WTC11 (cell line): Measurements from ENCODE around the gene C2orf72. TPM values are rescaled to one million over a fixed set of nuclear protein-coding genes. Genes with fewer than 3 reads are reported as not detected.
A peak's percentile ranks its signal among the peaks of the same experiment; 100 is the strongest.

ENCODE experiments used
- ATAC-seq: fragments of 200-7000 bp; cut with Tn5 transposase; 2 replicates; pipeline ENCODE4 v1.10.0; 2021; ENCODE audit warnings: mild to moderate bottlenecking, moderate library complexity
- CTCF ChIA-PET: fragments of 300-600 bp; sonication (Branson Sonifier 250); formaldehyde crosslinking; loops from one replicate; lab custom pipeline; 2021; ENCODE audit warnings: antibody characterized with exemption; lab: Charles Lee
- POLR2A ChIA-PET: fragments of 350-600 bp; sonication (Branson Sonifier 250); formaldehyde crosslinking; loops from one replicate; lab custom pipeline; 2021; ENCODE audit warnings: antibody characterized with exemption; lab: Charles Lee
- DNase-seq: peaks from one replicate; pipeline ENCODE4 v3.0.0; 2021; ENCODE audit warnings: low spot score
- H3K27ac Mint-ChIP-seq: 2 replicates; pipeline ENCODE4 v1.8.0; 2021; ENCODE audit warnings: mixed read lengths
- H3K27me3 Mint-ChIP-seq: 2 replicates; pipeline ENCODE4 v1.8.0; 2021; ENCODE audit warnings: low read depth, mild to moderate bottlenecking, moderate library complexity, mixed read lengths
- H3K36me3 Mint-ChIP-seq: 2 replicates; pipeline ENCODE4 v1.8.0; 2021; ENCODE audit warnings: mixed read lengths
- H3K4me1 Mint-ChIP-seq: 2 replicates; pipeline ENCODE4 v1.8.0; 2022; ENCODE audit warnings: mixed read lengths
- H3K4me3 Mint-ChIP-seq: 2 replicates; pipeline ENCODE4 v1.8.0; 2021; ENCODE audit warnings: mild to moderate bottlenecking, moderate library complexity, mixed read lengths
- H3K9me3 Mint-ChIP-seq: 2 replicates; pipeline ENCODE4 v1.8.0; 2021; ENCODE audit warnings: mixed read lengths
- ATF1 ChIP-seq: sonication (generic); formaldehyde crosslinking; IDR thresholded peaks from 2 replicates; pipeline ENCODE4 v1.8.1; 2023; ENCODE audit warnings: mild to moderate bottlenecking, moderate library complexity, missing genetic modification reagents
- ETV6 ChIP-seq: sonication (generic); formaldehyde crosslinking; IDR thresholded peaks from 2 replicates; pipeline ENCODE4 v1.8.1; 2022; ENCODE audit warnings: mild to moderate bottlenecking, missing genetic modification reagents
- FOXJ3 ChIP-seq: sonication (generic); formaldehyde crosslinking; IDR thresholded peaks from 2 replicates; pipeline ENCODE4 v1.9.0; 2021; ENCODE audit warnings: missing genetic modification reagents, mild to moderate bottlenecking, borderline replicate concordance
- MXD4 ChIP-seq: fragments of 250-450 bp; sonication (Bioruptor Pico); IDR thresholded peaks from 2 replicates; pipeline ENCODE4 v1.8.0; 2021; ENCODE audit warnings: mild to moderate bottlenecking, moderate library complexity, borderline replicate concordance
- MYBL2 ChIP-seq: sonication (generic); formaldehyde crosslinking; IDR thresholded peaks from 2 replicates; pipeline ENCODE4 v1.8.1; 2023; ENCODE audit warnings: mild to moderate bottlenecking, moderate library complexity, missing genetic modification reagents
- NR2C2 ChIP-seq: sonication (generic); formaldehyde crosslinking; IDR thresholded peaks from 2 replicates; pipeline ENCODE4 v1.8.0; 2022; ENCODE audit warnings: mild to moderate bottlenecking, missing genetic modification reagents
- PRRX2 ChIP-seq: fragments of 250-450 bp; sonication (Bioruptor Pico); IDR thresholded peaks from 2 replicates; pipeline ENCODE4 v1.8.0; 2021; ENCODE audit warnings: mild to moderate bottlenecking
- RELA ChIP-seq: sonication (generic); formaldehyde crosslinking; IDR thresholded peaks from 2 replicates; pipeline ENCODE4 v1.8.1; 2022; ENCODE audit warnings: missing genetic modification reagents, mild to moderate bottlenecking, borderline replicate concordance
- SOX15 ChIP-seq: fragments of 250-450 bp; sonication (Bioruptor Pico); IDR thresholded peaks from 2 replicates; pipeline ENCODE4 v1.9.0; 2021; ENCODE audit warnings: mild to moderate bottlenecking
- SP1 ChIP-seq: sonication (generic); formaldehyde crosslinking; conservative IDR thresholded peaks from 2 replicates; pipeline ENCODE4 v1.8.1; 2022; ENCODE audit warnings: missing genetic modification reagents
- TP53 ChIP-seq: sonication (generic); formaldehyde crosslinking; IDR thresholded peaks from 2 replicates; pipeline ENCODE4 v1.8.1; 2023; ENCODE audit warnings: mild to moderate bottlenecking, missing genetic modification reagents
- ZNF263 ChIP-seq: sonication (generic); formaldehyde crosslinking; IDR thresholded peaks from 2 replicates; pipeline ENCODE4 v1.8.1; 2022; ENCODE audit warnings: low read depth, mild to moderate bottlenecking, moderate library complexity, missing genetic modification reagents
- ZNF423 ChIP-seq: fragments of 250-450 bp; sonication (Bioruptor Pico); IDR thresholded peaks from 2 replicates; pipeline ENCODE4 v2.1.2; 2022; ENCODE audit warnings: mild to moderate bottlenecking, moderate library complexity
- total RNA-seq: library from RNA; stranded (reverse); gene quantifications from 3 replicates; pipeline ENCODE4 v1.2.3, GENCODE V29; 2021
- TF ChIP-seq, protein P1 (sequence below): fragments of 250-450 bp; sonication (Bioruptor Pico); IDR thresholded peaks from 2 replicates; pipeline ENCODE4 v2.1.2; 2022; ENCODE audit warnings: mild to moderate bottlenecking, moderate library complexity
- TF ChIP-seq, protein P2 (sequence below): sonication (generic); formaldehyde crosslinking; IDR thresholded peaks from 2 replicates; pipeline ENCODE4 v1.8.1; 2022; ENCODE audit warnings: low read depth, mild to moderate bottlenecking, moderate library complexity, missing genetic modification reagents, borderline replicate concordance
- TF ChIP-seq, protein P3 (sequence below): sonication (generic); formaldehyde crosslinking; IDR thresholded peaks from 2 replicates; pipeline ENCODE4 v1.8.1; 2023; ENCODE audit warnings: mild to moderate bottlenecking, missing genetic modification reagents, moderate library complexity
- TF ChIP-seq, protein P4 (sequence below): sonication (generic); formaldehyde crosslinking; IDR thresholded peaks from 2 replicates; pipeline ENCODE4 v1.8.1; 2023; ENCODE audit warnings: mild to moderate bottlenecking, missing genetic modification reagents, moderate library complexity
- TF ChIP-seq, protein P5 (sequence below): sonication (generic); formaldehyde crosslinking; IDR thresholded peaks from 2 replicates; pipeline ENCODE4 v1.8.0; 2022; ENCODE audit warnings: mild to moderate bottlenecking, missing genetic modification reagents
- TF ChIP-seq, protein P6 (sequence below): fragments of 250-450 bp; sonication (Bioruptor Pico); IDR thresholded peaks from 2 replicates; pipeline ENCODE4 v1.9.0; 2021; ENCODE audit warnings: mild to moderate bottlenecking
- TF ChIP-seq, protein P7 (sequence below): sonication (generic); formaldehyde crosslinking; IDR thresholded peaks from 2 replicates; pipeline ENCODE4 v1.8.0; 2023; ENCODE audit warnings: missing genetic modification reagents

Gene C2orf72
- total RNA-seq, 1 experiment from 2014 or later = 1.7 TPM

DNA sequence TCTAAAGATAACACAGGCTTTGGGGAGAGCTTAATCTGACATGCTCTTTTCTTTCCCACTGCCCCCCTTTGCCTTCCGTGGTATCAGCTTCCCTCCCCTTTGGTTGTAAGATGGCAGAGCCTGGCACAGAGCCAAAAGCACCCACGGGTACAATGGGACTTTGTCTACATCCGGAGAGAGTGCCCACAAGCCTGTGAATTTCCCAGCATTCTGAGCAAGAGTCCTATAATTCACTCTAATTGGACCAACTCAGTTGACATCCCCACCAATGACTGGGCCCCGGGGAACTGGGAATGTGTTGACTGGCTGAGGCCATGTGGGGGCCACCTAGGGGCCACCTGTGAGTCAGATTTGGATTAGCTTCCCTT is 20.1 kb upstream of the C2orf72 start:
- POLR2A ChIA-PET = no interaction called here
- TF ChIP-seq ATF1 (no peak), MYBL2 (CRISPR knock-in tag) (no peak), ZNF423 (CRISPR knock-in tag) (no peak), MXD4 (CRISPR knock-in tag) (no peak), TP53 (no peak), FOXJ3 (CRISPR knock-in tag) (no peak), SP1 (no peak), SOX15 (CRISPR knock-in tag) (no peak), NR2C2 (CRISPR knock-in tag) (no peak), PRRX2 (no peak), ETV6 (CRISPR knock-in tag) (no peak), ZNF263 (CRISPR knock-in tag) (no peak), RELA (CRISPR knock-in tag) (no peak)
- TF ChIP-seq, protein P1, sequence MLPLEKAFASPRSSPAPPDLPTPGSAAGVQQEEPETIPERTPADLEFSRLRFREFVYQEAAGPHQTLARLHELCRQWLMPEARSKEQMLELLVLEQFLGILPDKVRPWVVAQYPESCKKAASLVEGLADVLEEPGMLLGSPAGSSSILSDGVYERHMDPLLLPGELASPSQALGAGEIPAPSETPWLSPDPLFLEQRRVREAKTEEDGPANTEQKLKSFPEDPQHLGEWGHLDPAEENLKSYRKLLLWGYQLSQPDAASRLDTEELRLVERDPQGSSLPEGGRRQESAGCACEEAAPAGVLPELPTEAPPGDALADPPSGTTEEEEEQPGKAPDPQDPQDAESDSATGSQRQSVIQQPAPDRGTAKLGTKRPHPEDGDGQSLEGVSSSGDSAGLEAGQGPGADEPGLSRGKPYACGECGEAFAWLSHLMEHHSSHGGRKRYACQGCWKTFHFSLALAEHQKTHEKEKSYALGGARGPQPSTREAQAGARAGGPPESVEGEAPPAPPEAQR (CRISPR knock-in tag) = no peak
- TF ChIP-seq, protein P2, sequence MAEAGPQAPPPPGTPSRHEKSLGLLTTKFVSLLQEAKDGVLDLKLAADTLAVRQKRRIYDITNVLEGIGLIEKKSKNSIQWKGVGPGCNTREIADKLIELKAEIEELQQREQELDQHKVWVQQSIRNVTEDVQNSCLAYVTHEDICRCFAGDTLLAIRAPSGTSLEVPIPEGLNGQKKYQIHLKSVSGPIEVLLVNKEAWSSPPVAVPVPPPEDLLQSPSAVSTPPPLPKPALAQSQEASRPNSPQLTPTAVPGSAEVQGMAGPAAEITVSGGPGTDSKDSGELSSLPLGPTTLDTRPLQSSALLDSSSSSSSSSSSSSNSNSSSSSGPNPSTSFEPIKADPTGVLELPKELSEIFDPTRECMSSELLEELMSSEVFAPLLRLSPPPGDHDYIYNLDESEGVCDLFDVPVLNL (CRISPR knock-in tag) = no peak
- TF ChIP-seq, protein P3, sequence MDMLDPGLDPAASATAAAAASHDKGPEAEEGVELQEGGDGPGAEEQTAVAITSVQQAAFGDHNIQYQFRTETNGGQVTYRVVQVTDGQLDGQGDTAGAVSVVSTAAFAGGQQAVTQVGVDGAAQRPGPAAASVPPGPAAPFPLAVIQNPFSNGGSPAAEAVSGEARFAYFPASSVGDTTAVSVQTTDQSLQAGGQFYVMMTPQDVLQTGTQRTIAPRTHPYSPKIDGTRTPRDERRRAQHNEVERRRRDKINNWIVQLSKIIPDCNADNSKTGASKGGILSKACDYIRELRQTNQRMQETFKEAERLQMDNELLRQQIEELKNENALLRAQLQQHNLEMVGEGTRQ (CRISPR knock-in tag) = no peak
- TF ChIP-seq, protein P4, sequence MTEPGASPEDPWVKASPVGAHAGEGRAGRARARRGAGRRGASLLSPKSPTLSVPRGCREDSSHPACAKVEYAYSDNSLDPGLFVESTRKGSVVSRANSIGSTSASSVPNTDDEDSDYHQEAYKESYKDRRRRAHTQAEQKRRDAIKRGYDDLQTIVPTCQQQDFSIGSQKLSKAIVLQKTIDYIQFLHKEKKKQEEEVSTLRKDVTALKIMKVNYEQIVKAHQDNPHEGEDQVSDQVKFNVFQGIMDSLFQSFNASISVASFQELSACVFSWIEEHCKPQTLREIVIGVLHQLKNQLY = no peak
- TF ChIP-seq, protein P5, sequence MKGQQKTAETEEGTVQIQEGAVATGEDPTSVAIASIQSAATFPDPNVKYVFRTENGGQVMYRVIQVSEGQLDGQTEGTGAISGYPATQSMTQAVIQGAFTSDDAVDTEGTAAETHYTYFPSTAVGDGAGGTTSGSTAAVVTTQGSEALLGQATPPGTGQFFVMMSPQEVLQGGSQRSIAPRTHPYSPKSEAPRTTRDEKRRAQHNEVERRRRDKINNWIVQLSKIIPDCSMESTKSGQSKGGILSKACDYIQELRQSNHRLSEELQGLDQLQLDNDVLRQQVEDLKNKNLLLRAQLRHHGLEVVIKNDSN (CRISPR knock-in tag) = no peak
- TF ChIP-seq, protein P6, sequence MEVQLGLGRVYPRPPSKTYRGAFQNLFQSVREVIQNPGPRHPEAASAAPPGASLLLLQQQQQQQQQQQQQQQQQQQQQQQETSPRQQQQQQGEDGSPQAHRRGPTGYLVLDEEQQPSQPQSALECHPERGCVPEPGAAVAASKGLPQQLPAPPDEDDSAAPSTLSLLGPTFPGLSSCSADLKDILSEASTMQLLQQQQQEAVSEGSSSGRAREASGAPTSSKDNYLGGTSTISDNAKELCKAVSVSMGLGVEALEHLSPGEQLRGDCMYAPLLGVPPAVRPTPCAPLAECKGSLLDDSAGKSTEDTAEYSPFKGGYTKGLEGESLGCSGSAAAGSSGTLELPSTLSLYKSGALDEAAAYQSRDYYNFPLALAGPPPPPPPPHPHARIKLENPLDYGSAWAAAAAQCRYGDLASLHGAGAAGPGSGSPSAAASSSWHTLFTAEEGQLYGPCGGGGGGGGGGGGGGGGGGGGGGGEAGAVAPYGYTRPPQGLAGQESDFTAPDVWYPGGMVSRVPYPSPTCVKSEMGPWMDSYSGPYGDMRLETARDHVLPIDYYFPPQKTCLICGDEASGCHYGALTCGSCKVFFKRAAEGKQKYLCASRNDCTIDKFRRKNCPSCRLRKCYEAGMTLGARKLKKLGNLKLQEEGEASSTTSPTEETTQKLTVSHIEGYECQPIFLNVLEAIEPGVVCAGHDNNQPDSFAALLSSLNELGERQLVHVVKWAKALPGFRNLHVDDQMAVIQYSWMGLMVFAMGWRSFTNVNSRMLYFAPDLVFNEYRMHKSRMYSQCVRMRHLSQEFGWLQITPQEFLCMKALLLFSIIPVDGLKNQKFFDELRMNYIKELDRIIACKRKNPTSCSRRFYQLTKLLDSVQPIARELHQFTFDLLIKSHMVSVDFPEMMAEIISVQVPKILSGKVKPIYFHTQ = no peak
- TF ChIP-seq, protein P7, sequence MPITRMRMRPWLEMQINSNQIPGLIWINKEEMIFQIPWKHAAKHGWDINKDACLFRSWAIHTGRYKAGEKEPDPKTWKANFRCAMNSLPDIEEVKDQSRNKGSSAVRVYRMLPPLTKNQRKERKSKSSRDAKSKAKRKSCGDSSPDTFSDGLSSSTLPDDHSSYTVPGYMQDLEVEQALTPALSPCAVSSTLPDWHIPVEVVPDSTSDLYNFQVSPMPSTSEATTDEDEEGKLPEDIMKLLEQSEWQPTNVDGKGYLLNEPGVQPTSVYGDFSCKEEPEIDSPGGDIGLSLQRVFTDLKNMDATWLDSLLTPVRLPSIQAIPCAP (CRISPR knock-in tag) = no peak
- TF ChIP-seq, all 79 proteins: peak for 0
- Mint-ChIP-seq H3K4me1 (peaks cover 18% of the 10 kb centered on the region), H3K9me3 (peaks cover 9% of the 10 kb centered on the region), H3K27me3 (no peaks in the 10 kb centered on the region; the same call in none of the 2 replicates), H3K27ac (no peak overlapping the region), H3K36me3 (peaks cover 2% of the 10 kb centered on the region; the same call in 1 of the 2 replicates), H3K4me3 (no peak overlapping the region)
- DNase-seq = no peak
- ATAC-seq = peak; percentile 53
- CTCF ChIA-PET = interaction anchor here (0.8 to 3.5 kb wide), 5 partner anchors 17 to 193 kb away, joined by 4 to 23 read pairs (median 7); no protein-coding TSS in a partner anchor
